IMR-90 (cell line): ENCODE results near the gene RBM39.

Source experiments
- BHLHE40 ChIP-seq: fragments of 150-350 bp; IDR thresholded peaks from 2 replicates; pipeline ENCODE4 v1.6.1; 2016; ENCODE audit warnings: mild to moderate bottlenecking, low read depth, low read length
- CEBPB ChIP-seq: IDR thresholded peaks from 2 replicates; pipeline ENCODE4 v1.6.1; 2012; ENCODE audit warnings: low read depth, low read length, improper control_type of control experiment
- CTCF ChIP-seq: conservative IDR thresholded peaks from 2 replicates; pipeline ENCODE4 v1.5.1; 2012; ENCODE audit warnings: mild to moderate bottlenecking, low read depth, low read length, improper control_type of control experiment
- MAFK ChIP-seq: IDR thresholded peaks from 2 replicates; pipeline ENCODE4 v1.6.1; 2012; ENCODE audit warnings: low read depth, low read length, improper control_type of control experiment
- MAZ ChIP-seq: IDR thresholded peaks from 2 replicates; pipeline ENCODE4 v1.6.1; 2012; ENCODE audit warnings: low read depth, mild to moderate bottlenecking, low read length, improper control_type of control experiment, moderate library complexity, borderline replicate concordance
- MXI1 ChIP-seq: IDR thresholded peaks from 2 replicates; pipeline ENCODE4 v1.6.1; 2012; ENCODE audit warnings: low read depth, mild to moderate bottlenecking, low read length, moderate library complexity, borderline replicate concordance
- NFE2L2 ChIP-seq: fragments of 150-350 bp; IDR thresholded peaks from 2 replicates; pipeline ENCODE4 v1.6.1; 2016; ENCODE audit warnings: low read depth, mild to moderate bottlenecking, low read length
- POLR2A ChIP-seq: IDR thresholded peaks from 2 replicates; pipeline ENCODE4 v1.6.1; 2012; ENCODE audit warnings: mild to moderate bottlenecking, low read depth, low read length
- RAD21 ChIP-seq: IDR thresholded peaks from 2 replicates; pipeline ENCODE4 v1.6.1; 2012; ENCODE audit warnings: low read length, improper control_type of control experiment
- RFX5 ChIP-seq: IDR thresholded peaks from 2 replicates; pipeline ENCODE4 v1.8.0; 2012; ENCODE audit warnings: low read depth, mild to moderate bottlenecking, low read length, moderate library complexity
- SMC3 ChIP-seq: fragments of 150-350 bp; IDR thresholded peaks from 2 replicates; pipeline ENCODE4 v1.6.1; 2016; ENCODE audit warnings: low read depth, mild to moderate bottlenecking, antibody characterized with exemption, low read length, moderate library complexity
- USF2 ChIP-seq: fragments of 150-350 bp; IDR thresholded peaks from 2 replicates; pipeline ENCODE4 v1.6.1; 2017; ENCODE audit warnings: mild to moderate bottlenecking, antibody characterized with exemption, low read length, low read depth

GRCh38 chr20:35774391-35774790, 32.3 kb upstream of the RBM39 start:
- TF ChIP-seq CTCF (no peak), POLR2A (no peak), CEBPB (no peak), MAZ (no peak), BHLHE40 (no peak), NFE2L2 (no peak), RFX5 (no peak), SMC3 (no peak), RAD21 (no peak), USF2 (no peak), MXI1 (no peak), MAFK (no peak)
